NAMALWA (cell line): Measurements from ENCODE around the gene CCDC27.

Source experiments
- DNase-seq: peaks from one replicate; pipeline ENCODE4 v3.0.0-alpha.2; 2015; ENCODE audit warnings: low spot score

CCDC27 gene

GRCh38 chr1:3777078-3777547 lies 24.9 kb downstream of the CCDC27 start:
- DNase-seq: no peak

DNA sequence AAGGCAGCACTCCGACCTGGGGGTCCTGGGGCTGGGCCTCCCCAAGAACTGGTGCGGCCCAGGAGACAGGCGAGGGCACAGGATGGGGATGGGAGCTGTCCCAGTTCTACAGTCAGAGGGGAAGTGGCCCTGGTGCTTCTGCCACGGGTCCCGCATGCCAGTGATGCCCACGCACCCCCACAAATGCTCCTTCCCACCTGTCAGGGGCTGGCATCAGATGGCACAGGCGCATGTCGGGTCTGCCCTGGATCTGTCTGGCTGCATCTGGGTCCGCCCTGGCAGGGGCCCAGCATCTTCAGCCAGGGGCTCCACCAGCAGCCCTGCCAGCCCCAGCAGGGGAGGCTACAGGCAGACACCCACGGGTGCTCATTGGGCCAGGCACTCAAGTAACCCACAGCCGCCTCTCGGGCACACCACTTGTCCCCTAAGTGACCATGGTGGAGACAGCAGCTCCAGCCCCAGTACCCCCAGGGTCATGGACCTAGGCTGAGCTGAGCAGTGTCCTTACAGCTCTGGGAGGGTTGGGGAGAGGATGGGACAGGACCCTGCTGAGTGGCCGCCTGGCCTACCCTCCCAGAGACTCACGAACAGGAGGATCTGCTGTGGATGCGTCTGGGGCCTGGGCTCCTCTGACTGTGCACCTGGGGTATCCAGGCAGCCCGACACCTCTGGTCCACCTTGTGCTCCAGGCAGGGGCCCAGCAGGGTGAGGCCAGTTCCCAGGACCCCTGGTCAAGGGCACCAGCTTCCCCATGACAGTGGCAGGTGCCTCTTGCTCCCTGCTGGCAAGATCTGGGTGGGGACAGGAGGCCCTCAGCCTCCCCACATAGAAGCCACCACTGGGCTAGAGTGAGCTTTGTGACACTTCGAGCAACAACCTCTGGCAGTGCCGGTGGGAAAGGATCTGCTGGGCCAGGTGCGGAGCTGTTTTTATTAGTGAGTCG lies 25.7 kb downstream of the CCDC27 start:
- DNase-seq: no peak

- no peak for DNase-seq
These were observed 26.5 kb downstream of the CCDC27 start for GRCh38 chr1:3778590-3779264.

- DNase-seq: no peak
These were observed 27.1 kb downstream of the CCDC27 start for GRCh38 chr1:3779265-3779911.

DNA sequence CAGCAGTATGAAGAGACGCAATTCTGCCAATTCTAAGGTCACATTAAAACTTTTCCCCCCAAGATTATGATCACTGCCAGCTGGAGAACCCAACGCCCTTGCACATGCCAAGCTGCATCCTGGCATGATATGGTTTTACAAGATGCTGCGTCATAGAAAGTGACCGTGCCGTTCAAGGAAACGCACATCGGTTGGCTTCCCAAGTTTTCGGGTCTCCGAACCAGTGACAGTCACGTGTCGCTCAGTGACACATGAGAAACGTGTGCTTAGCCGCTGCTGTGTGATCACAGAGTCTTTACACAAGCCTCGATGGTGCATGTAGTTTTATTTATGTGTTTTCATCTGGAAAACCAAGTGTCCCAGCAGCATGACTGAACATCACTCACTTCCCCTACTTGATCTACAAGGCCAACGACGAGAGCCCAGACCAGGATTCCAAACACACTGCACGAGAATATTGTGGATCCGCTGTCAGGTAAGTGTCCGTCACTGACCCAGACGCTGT lies 27.7 kb downstream of the CCDC27 start:
- DNase-seq: no peak

DNA sequence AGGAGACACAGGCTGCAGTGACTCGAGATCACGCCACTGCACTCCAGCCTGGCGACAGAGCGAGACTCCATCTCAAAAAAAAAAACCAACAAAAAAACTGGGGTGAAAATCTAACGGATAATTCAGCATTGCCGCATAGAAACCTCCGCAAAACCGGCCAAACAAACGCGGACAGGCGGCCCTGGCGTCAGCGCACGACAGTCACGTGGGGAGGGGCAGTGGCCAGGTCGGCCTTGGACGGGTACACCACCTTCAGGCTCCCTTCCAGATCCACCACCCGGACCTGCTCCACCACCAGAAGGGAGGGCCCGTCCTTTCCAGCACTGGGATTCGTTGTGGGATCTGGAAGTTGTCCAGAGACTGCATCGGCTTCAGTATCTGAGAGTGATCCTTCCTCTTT lies 28.7 kb downstream of the CCDC27 start:
- no peak for DNase-seq

DNA sequence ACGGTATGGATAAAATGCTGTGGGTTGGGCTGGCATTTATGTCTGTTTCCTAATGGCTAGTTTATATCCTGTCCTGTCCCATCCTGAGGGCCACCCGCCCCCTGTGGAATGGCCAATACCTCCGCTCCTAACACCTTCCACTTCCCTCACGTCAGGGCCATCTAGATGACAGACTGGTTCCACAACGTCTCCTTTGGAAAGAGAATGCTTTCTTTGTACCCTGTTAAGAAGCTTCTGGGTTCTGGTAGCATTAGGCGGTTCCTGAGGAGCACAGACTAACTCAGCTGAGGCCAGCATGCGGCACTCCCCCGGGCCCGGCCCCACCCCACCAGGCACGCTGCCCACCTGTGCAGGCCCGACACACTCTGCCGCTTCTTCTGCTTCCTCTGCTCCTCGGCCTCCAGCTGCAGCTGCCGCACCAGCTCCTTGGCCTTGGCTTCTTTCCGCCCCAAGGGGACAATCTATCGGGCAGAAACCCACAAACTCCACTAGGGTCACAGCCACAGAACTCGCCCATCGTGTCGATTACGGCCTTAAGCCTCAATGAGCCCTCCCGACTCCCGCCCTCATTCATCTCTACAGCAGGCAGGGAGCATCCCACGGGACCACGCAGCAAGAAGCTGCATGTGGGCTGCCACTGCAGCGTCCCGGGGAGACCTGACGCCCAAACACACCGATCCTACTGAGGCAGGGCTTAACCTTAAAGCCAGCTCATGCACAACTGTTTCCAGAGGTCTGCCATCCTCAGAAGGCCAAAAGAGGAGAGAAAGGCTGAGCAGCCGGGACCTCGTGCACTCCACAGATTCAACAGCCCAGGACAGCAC lies 31.6 kb downstream of the CCDC27 start:
- DNase-seq: no peak

GRCh38 chr1:3785045-3785444 lies 32.8 kb downstream of the CCDC27 start:
- DNase-seq: no peak

DNA sequence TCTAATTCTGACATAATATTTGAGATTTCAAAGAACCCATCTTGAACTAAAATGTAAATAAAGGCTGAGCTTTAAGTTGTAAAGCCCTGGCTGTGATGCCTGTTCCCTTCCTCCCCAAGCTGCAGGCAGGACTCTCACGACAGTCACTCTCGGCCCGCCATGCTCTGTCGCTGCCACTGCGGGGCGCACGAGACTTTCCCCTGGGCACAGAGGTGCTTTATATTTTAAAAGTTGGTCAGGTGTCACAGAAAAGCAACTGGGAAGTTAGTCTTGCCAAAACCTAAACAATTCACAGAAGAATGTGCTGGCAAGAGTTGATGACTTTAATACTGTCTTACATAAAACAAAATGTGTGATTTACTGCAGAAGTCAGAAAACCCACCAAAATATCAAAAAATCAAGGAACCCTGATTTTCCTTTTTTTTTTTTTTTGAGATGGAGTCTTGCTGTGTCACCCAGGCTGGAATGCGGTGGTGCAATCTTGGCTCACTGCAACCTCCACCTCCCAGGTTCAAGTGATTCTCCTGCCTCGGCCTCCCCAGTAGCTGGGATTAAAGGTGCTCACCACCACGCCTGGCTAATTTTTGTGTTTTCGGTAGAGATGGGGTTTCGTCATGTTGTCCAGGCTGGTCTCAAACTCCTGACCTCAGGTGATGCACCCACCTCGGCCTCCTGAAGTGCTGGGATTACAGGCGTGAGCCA lies 33.4 kb downstream of the CCDC27 start:
- DNase-seq: peak; percentile 69

DNA sequence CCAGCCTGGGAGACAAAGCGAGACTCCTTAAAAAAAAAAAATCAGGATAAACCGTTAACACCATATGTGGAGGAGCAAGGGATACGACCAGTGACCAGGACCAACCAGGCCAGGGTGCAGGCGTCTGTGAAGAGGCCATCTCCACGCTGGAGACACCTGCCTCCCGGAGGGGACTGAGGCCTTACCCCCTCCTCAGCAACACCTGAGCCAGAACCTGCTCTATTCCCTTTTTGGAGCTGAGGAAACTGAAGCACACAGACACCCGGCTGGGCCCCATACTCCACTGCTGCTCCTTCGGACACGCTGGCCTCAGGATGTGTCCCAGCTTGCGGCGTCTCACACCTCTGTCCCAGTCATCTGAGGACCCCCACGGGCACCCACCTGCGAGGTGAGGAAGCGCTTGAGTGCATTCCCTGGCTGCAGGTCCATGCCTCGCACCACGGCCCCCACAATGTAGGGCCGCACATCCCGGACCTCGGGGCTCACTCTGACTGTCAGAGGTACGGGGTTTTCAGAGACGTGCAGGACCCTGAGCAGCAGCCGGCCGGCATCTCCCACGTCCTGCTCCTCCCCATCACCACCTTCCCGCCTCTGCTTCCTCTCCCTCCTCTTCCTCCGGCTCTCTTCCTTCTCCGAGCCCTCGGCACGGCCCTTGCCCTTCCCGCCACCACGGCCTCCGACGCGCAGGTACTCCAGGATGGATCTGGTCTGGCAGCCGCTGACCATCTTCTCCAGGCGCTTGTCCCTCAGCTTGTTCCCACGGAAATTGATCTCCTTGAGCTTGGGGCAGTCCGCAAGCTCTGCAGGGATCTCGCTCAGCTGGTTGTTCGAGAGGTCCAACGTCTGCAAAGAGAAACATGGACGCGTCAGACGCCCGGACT lies 34.5 kb downstream of the CCDC27 start:
- no peak for DNase-seq

DNA sequence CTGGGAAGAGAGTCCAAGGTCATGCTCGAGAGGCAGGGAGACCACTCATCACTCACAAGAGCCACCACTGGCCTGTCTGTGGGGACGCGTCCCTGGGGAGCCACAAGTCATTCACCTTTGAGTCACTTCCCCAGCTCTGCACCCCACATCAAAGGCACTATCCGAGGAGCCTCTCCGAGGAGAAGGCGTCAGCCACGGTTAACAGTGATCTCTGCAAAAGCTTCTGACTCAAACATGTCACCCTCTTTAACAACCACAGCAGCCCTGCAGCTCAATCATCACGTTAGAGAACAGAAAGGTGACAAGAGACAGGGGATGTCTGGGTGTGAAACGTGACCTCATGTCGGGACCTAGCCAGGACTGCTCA lies 35.1 kb downstream of the CCDC27 start:
- DNase-seq: no peak

DNA sequence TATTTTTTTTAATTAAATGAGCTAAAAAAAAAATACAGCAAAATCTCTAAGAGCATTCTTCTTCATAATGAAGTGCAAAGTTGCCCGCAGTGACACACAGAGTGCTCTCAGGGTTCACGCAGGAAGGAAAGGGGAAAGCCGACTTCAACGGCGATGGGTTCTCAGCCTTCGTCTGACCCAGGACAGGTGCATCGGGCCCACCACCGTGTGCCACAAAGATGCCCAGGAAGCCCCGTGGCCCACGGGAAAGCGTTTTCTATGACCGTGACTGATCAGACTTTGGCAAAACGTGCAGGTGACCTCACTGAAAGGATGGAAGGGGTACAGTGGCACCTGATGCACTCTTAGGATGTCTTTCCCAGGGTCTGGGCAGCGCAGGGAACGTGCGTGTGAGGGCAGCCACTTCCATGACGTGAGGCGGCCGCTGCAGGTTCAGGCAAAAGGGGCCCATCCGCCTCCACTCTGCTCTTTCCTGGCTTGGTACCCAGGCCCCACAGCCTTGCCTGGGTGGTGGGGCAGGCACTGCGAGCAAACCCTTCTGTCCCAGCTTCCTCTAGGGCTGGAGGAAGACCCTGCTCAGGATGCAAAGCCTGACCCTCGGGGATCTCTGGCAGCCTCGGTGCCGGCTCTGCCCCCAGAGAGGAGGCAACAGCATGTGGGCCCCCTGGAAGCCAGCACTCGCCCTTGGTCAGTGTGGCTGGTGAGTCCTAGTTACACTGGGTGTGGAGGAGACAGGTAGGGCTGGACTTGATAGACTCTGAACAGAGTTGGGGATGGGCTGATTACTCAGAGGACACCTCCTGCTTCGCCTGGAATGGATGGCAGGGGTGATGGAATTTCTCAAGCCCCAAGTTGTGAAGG lies 35.7 kb downstream of the CCDC27 start:
- DNase-seq: no peak

GRCh38 chr1:3788756-3789420 lies 36.6 kb downstream of the CCDC27 start:
- no peak for DNase-seq

GRCh38 chr1:3789421-3790300 lies 37.4 kb downstream of the CCDC27 start:
- DNase-seq: no peak

GRCh38 chr1:3790500-3790923 lies 38.3 kb downstream of the CCDC27 start:
- no peak for DNase-seq

DNA sequence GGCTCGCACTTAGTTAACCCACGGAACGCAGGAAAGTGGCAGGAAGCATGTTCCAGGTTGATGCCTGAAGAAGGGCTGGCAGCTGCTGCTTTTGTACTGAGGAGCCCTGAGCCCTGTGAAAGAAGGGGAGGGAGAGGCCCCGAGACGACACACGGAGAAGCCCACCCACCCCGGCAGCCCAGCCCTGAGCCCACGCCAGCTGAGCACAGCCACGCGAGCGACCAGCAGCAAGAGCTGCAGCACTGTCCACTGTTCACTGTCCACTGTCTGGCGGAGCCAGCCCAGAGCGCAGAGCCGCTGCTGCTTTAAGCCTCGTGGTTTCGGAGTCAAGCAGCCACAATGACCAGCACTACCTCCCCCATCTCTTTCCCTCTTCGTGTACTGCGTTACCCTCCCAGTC lies 38.7 kb downstream of the CCDC27 start:
- no peak for DNase-seq

DNA sequence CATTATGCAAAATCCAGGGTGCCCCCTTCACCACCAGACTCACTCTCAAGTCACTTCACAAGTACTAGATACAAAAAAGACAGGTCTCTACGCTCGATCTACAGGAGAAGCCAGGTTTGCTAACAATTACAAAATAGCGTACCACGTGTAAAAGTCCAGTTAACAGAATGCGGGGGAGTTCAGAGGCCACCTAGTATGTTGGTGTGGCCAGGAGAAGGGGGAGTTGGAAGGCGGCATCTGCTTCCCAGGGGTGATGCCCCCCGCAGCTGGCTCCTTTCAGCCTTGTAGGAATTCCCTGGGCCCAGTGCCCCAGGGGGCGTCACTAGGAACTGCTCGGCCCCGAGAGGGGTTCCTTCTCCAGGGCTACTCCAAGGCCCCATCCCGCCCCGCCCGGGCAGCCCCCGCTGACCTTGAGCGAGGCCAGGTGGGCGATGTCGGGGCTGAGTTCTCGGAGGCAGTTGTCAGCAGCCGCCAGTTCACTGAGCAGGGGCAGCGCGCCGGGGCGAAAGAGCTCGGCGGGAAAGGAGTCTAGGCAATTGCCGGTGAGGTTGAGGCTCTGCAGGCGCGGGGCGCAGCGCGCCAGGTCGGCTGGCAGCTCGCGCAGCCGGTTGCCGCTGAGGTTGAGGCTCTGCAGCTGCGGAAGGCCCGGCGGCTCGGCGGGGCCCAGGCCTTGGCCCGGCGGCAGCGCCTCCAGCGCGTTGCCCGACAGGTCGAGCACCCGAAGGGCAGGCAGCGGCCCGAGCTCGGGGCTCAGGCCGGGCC lies 43.4 kb downstream of the CCDC27 start:
- DNase-seq: peak; percentile 46
